SH-SY5Y (cell line): ENCODE results near the gene HTR1A.

Experiments
- GATA2 ChIP-seq: IDR thresholded peaks from 2 replicates; pipeline ENCODE4 v1.6.1; 2011; ENCODE audit warnings: mild to moderate bottlenecking, low read depth, low read length
- GATA3 ChIP-seq: IDR thresholded peaks from 2 replicates; pipeline ENCODE4 v1.6.1; 2011; ENCODE audit warnings: low read depth, mild to moderate bottlenecking, low read length, moderate library complexity

- TF ChIP-seq GATA2 (no peak), GATA3 (no peak)
Measured at GRCh38 chr5:63961125-63961597, 1.1 kb downstream of the HTR1A start.
